Rectal smooth muscle tissue (tissue), 1 donor: ENCODE measurements around the gene CNOT3.

Experiments
- H3K27ac ChIP-seq: one replicate; pipeline ENCODE4 v1.7.0; 2013; ENCODE audit warnings: low read depth, low read length, inconsistent platforms
- H3K27me3 ChIP-seq: one replicate; pipeline ENCODE4 v1.7.0; 2013; ENCODE audit warnings: low read length; ENCODE audit not compliant: control insufficient read depth, insufficient read depth
- H3K36me3 ChIP-seq: one replicate; pipeline ENCODE4 v1.7.0; 2013; ENCODE audit warnings: low read length; ENCODE audit not compliant: control insufficient read depth, insufficient read depth
- H3K4me1 ChIP-seq: one replicate; pipeline ENCODE4 v1.7.0; 2013; ENCODE audit warnings: low read length; ENCODE audit not compliant: control insufficient read depth, insufficient read depth
- H3K4me3 ChIP-seq: one replicate; pipeline ENCODE4 v1.7.0; 2013; ENCODE audit warnings: low read length
- H3K9ac ChIP-seq: one replicate; pipeline ENCODE4 v1.7.0; 2013; ENCODE audit warnings: low read length

CNOT3 gene

DNA sequence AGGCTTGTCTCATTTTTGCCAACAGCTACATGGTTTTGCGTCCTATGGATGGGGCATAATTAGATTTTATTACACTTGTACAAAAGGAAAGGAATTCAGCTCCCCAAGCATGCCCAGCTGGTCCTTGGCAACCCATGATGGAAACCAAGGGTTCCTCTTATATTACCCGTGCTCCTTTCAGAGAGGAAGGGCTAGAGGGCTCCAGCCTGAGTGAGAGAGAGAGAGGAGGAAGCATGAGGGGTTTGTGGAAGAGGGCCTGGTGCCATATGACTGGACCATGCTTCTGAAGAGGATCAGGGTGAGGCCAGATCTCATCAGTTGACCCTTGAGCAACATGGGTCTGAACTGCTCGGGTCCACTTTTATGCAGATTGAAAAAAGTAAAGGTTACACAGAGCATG, 59.6 kb downstream of the CNOT3 start:
- Histone ChIP-seq H3K27ac (no peak overlapping the region), H3K4me3 (no peak overlapping the region), H3K9ac (no peak overlapping the region), H3K36me3 (peaks cover 10% of the 10 kb centered on the region), H3K4me1 (peaks cover 13% of the 10 kb centered on the region), H3K27me3 (no peaks in the 10 kb centered on the region)

DNA sequence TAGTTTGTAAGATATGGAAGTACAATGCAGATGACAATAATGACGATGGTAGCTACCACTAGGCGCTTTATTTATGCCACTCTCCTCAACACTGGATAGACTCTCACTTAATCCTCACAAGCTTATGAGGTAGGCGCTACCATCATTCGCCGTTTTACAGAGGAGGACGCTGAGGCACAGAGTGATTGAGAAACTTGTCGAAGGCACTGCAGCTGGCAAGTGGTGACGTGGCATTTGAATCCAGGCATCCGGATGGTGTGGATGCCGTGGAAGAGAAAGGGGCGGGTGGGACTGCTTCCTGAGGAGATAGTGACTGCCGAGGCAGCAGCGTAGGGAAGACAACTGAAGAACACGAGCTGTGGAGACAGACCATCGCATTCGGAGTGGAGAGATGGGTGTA, 61.8 kb downstream of the CNOT3 start:
- H3K9ac ChIP-seq, result no peak overlapping the region
- H3K4me1 ChIP-seq, result peaks cover 22% of the 10 kb centered on the region
- H3K27ac ChIP-seq, result no peak overlapping the region
- H3K36me3 ChIP-seq, result peaks cover 15% of the 10 kb centered on the region
- H3K27me3 ChIP-seq, result no peaks in the 10 kb centered on the region
- no peak overlapping the region for H3K4me3 ChIP-seq

GRCh38 chr19:54201172-54201701, 63.7 kb downstream of the CNOT3 start:
- Histone ChIP-seq H3K4me3 (peak overlapping the region; percentile 91), H3K27ac (peak overlapping the region; percentile 93), H3K36me3 (peaks cover 22% of the 10 kb centered on the region), H3K27me3 (no peaks in the 10 kb centered on the region), H3K4me1 (peaks cover 22% of the 10 kb centered on the region), H3K9ac (peak overlapping the region; percentile 92)

DNA sequence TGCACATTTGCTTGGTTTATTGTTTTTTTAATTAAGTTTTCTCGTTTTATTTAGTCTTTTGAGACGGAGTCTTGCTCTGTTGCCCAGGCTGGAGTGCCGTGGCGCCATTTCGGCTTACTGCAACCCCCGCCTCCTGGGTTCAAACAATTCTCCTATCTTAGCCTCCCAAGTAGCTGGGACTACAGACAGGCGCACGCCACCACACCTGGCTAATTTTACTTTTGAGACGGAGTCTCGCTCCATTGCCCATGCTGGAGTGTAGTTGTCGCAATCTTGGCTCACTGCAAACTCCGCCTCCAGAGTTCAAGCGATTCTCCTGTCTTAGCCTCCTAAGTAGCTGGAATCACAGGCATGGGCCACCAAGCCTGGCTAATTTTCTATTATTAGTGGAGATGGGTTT, 64.4 kb downstream of the CNOT3 start:
- H3K27ac ChIP-seq, result no peak overlapping the region
- no peaks in the 10 kb centered on the region for H3K27me3 ChIP-seq
- no peak overlapping the region for H3K9ac ChIP-seq
- peak overlapping the region; percentile 91 for H3K4me3 ChIP-seq
- peaks cover 22% of the 10 kb centered on the region for H3K4me1 ChIP-seq
- H3K36me3 ChIP-seq, result peaks cover 30% of the 10 kb centered on the region

GRCh38 chr19:54203151-54203611, 65.6 kb downstream of the CNOT3 start:
- Histone ChIP-seq H3K36me3 (peaks cover 37% of the 10 kb centered on the region), H3K4me3 (no peak overlapping the region), H3K27me3 (no peaks in the 10 kb centered on the region), H3K27ac (no peak overlapping the region), H3K4me1 (peaks cover 22% of the 10 kb centered on the region), H3K9ac (no peak overlapping the region)

- Histone ChIP-seq H3K4me1 (peaks cover 36% of the 10 kb centered on the region), H3K27ac (no peak overlapping the region), H3K36me3 (peaks cover 37% of the 10 kb centered on the region), H3K27me3 (no peaks in the 10 kb centered on the region), H3K4me3 (no peak overlapping the region), H3K9ac (no peak overlapping the region)
These were observed 67.4 kb downstream of the CNOT3 start for GRCh38 chr19:54204767-54205468.
